Stomach (tissue), 9 donors: ENCODE results near the gene HNF4A. TPM values are rescaled to one million over a fixed set of nuclear protein-coding genes. Genes with fewer than 3 reads are reported as not detected.
A peak's percentile ranks its signal among the peaks of the same experiment; 100 is the strongest.

ENCODE experiments used
- DNase-seq, 2 donors: peaks; one replicate each; pipeline versions ENCODE4 v3.0.0 to v3.0.0-alpha.2; 2013 to 2019
- H3K27ac ChIP-seq, 5 donors: fragments of 200-600 bp in 4 of 5; sonication (generic) in 4 of 5; one replicate each; pipeline ENCODE4 v1.5.1; 2013 to 2019; ENCODE audit warnings: mild to moderate bottlenecking in 1 of 5, moderate library complexity in 1 of 5
- H3K27me3 ChIP-seq, 3 donors: fragments of 200-600 bp; sonication (generic); one replicate each; pipeline ENCODE4 v1.5.1; 2017 to 2019; ENCODE audit warnings: mixed run types in 1 of 3
- H3K36me3 ChIP-seq, 4 donors: fragments of 200-600 bp; sonication (generic); 1 replicate in 3 of 4; 2 replicates in 1 of 4; pipeline ENCODE4 v1.5.1; 2016 to 2019
- H3K4me1 ChIP-seq, 4 donors: fragments of 200-600 bp; sonication (generic); one replicate each; pipeline ENCODE4 v1.5.1; 2016 to 2019
- H3K4me3 ChIP-seq, 4 donors: fragments of 200-600 bp; sonication (generic) in 3 of 4; one replicate each; pipeline ENCODE4 v1.5.1; 2016 to 2019; ENCODE audit warnings: mild to moderate bottlenecking in 1 of 4
- H3K9me3 ChIP-seq, 4 donors: fragments of 200-600 bp; sonication (generic); one replicate each; pipeline ENCODE4 v1.5.1; 2016 to 2019
- EP300 ChIP-seq: sonication (generic); formaldehyde crosslinking; IDR thresholded peaks from one replicate; pipeline ENCODE4 v1.6.1; 2017; ENCODE audit warnings: antibody characterized with exemption
- POLR2A ChIP-seq, 4 donors: fragments of 450-650 bp; IDR thresholded peaks; one replicate each; pipeline ENCODE4 v1.6.1; 2016; ENCODE audit warnings: antibody characterized with exemption in 4 of 4, control low read depth in 2 of 4, mild to moderate bottlenecking in 1 of 4, moderate library complexity in 1 of 4
- POLR2AphosphoS5 ChIP-seq, 3 donors: sonication (generic); formaldehyde crosslinking; IDR thresholded peaks; one replicate each; pipeline ENCODE4 v1.6.1; 2016; ENCODE audit warnings: antibody characterized with exemption in 3 of 3
- WGBS, 5 donors: extraction: QIAGEN DNeasy Blood & Tissue Kit in 3 of 5; methylation state at CpG; one replicate each; pipeline versions ENCODE4 v1.1.5 to v1.1.7; 2013 to 2018; 5-methylcytosine and 5-hydroxymethylcytosine counted together
- intact Hi-C: fragments of 100-400 bp; cut with DNase I; formaldehyde crosslinking; loops from one replicate; pipeline ENCODE4 v1.15.1; 2023; ENCODE audit warnings: low total_unique reads
- polyA plus RNA-seq, 3 donors: library from polyadenylated mRNA; stranded (reverse); fragments of 200-250 nt; gene quantifications; one replicate each; pipeline ENCODE4 v1.2.3, GENCODE V29; 2013
- total RNA-seq, 5 donors: library from RNA; depleted of rRNA; stranded (reverse); fragments of >200 nt; gene quantifications; one replicate each; pipeline versions ENCODE4 v1.1.0 to v1.2.3, GENCODE V29; 2014 to 2016
- TF ChIP-seq, protein P1 (sequence below), 7 experiments: fragments of 450-650 bp in 4 of 7; fragments of 200-600 bp in 3 of 7; sonication (generic) in 3 of 7; IDR thresholded peaks; one replicate each; pipeline ENCODE4 v1.5.1; 2016 to 2019; ENCODE audit warnings: antibody characterized with exemption in 7 of 7, control low read depth in 2 of 7, mild to moderate bottlenecking in 1 of 7
- donor health status: healthy with polysubstance abuse.
- donor health status: Bipolar disorder and iron deficiency.
- donor health status: healthy.

The HNF4A gene
- total and polyA plus RNA-seq, 8 donors = 1.3 to 64.8 (median 23.5) TPM

DNA sequence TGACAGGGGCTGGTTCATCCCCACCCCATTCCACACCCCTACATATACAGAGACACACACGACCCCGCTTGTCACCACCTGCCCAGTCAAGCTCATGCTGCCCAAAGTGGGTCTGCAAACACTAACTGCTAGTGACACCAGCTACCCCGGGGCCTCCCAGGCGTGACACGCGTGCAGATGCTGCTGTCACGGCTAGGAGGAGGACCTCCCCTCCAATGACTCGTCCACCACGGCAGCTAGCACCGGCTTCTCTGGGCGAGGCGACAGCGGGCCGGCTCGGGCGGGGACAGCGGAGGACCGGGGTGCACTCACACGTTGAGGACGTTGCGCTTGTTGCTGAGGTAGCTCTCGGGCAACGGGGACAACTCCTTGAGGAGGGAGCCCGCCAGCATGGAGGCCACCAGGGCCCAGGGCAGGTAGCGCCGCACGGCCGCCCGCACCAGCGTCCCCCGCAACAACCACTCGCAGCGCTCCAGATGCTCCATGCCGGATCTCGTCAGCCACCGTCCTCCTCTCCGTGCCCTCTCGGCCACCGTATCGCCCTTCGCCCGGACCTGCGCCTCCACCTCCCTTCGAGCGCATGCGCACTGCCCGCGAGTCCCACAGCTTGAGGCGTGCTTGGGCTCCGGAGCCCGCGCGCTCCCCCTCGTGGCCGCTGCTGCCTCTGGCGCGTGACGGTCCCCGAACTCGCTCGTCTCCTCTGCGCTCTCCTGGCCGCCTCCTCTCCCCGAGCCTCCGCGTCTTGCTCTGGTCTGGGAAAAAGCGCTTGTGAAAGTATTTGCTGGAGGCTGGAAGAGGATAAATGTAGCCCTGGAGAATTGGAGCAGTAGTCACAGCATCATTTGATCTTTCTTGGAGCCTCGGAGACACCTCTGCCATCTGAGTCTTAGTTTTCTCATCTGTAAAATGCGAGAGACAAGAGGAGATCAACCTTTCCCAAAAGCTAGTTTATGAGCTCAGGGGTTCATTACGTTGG is 44.5 kb upstream of the HNF4A start, which contains the start of gene FITM2:
TSS of gene FITM2 (minus strand) at position 539 of the 976 bp plus-strand sequence. CDS start at position 485, 54 bp downstream.
- Histone ChIP-seq H3K9me3 (no peaks in the 10 kb centered on the region), H3K4me1 (peaks cover 5 to 31% (median 24%) of the 10 kb centered on the region in 4 donors), H3K27me3 (no peaks in the 10 kb centered on the region), H3K27ac (peak within 1 kb of the TSS; percentile 73 to 87 (median 79)), H3K4me3 (peak within 1 kb of the TSS; percentile 88 to 99 (median 92)), H3K36me3 (peaks cover 3 to 14% (median 10%) of the 10 kb centered on the region in 4 donors)
- intact Hi-C loops = no loop called here
- 1 to 5% (median 2%) methylated on average over 35 to 70 of the region's 70 CpGs for WGBS, 5 donors
- peak; percentile 99 for DNase-seq
- peak; percentile 89 to 98 (median 96) for TF ChIP-seq POLR2AphosphoS5 (IDR thresholded peaks at IDR 0.05)
- TF ChIP-seq, protein P1, sequence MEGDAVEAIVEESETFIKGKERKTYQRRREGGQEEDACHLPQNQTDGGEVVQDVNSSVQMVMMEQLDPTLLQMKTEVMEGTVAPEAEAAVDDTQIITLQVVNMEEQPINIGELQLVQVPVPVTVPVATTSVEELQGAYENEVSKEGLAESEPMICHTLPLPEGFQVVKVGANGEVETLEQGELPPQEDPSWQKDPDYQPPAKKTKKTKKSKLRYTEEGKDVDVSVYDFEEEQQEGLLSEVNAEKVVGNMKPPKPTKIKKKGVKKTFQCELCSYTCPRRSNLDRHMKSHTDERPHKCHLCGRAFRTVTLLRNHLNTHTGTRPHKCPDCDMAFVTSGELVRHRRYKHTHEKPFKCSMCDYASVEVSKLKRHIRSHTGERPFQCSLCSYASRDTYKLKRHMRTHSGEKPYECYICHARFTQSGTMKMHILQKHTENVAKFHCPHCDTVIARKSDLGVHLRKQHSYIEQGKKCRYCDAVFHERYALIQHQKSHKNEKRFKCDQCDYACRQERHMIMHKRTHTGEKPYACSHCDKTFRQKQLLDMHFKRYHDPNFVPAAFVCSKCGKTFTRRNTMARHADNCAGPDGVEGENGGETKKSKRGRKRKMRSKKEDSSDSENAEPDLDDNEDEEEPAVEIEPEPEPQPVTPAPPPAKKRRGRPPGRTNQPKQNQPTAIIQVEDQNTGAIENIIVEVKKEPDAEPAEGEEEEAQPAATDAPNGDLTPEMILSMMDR (IDR thresholded peaks at IDR 0.05) = peak in 6 of 7 experiments; percentile 74 to 99 (median 94)
- no peak for TF ChIP-seq EP300

DNA sequence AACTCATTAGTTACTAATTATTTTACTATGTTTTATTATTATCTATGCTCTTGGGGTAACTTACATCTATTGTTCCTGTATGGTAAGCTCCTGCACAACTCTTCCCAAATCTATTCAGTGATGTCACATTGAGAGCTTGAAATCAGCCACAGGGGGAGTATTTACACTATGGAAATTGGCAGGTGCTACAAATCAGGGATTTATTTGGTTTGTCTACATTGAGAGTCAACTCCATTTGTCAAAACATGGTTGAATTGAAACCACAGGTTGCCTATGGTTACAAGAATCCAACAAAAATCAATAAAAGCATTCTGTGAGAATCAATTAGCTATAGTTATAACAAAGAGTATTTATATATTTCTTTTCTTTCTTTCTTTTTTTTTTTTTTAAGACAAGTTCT is 40.6 kb upstream of the HNF4A start:
- H3K36me3 ChIP-seq = no peaks in the 10 kb centered on the region
- no peaks in the 10 kb centered on the region for H3K27me3 ChIP-seq
- H3K4me3 ChIP-seq = no peak overlapping the region
- intact Hi-C loops = no loop called here
- H3K27ac ChIP-seq = no peak overlapping the region
- DNase-seq = no peak
- H3K9me3 ChIP-seq = no peaks in the 10 kb centered on the region
- TF ChIP-seq, protein P1 (IDR thresholded peaks at IDR 0.05) = no peak
- TF ChIP-seq EP300 = no peak
- TF ChIP-seq POLR2AphosphoS5 (IDR thresholded peaks at IDR 0.05) = no peak
- peaks cover 5 to 15% (median 14%) of the 10 kb centered on the region in 4 donors for H3K4me1 ChIP-seq

DNA sequence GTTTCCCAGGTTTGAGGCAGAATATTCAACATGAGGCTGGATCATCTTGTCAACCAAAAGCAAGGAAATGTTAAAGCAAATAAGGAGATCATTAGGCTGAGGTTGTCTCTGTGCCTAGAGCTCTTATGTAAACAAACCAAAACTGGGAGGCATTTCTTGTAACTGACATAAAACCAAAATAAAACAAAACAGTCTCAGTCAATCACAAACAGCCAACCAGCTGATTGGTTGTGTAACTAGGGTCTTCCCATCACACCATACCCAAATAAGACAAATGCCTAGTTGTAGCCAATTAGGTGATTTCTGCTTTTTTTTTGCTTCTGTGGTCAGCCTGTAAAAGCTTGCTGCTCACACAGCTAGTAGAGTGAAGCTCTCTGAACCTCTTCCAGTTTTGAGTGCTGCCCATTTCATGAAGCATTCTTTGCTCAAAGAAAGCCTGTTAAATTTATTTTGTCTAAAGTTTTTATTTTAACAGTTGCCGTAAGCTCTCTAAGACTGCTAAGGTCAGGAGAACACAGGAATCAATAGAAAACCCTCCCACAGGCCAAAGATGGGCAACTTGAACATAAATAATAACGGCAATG is 35.6 kb upstream of the HNF4A start:
- Histone ChIP-seq H3K4me1 (no peaks in the 10 kb centered on the region), H3K9me3 (no peaks in the 10 kb centered on the region), H3K36me3 (no peaks in the 10 kb centered on the region), H3K27ac (no peak overlapping the region), H3K27me3 (peaks cover 0 to 5% (median 0%) of the 10 kb centered on the region in 3 donors), H3K4me3 (no peak overlapping the region)
- TF ChIP-seq EP300 = no peak
- TF ChIP-seq POLR2AphosphoS5 (IDR thresholded peaks at IDR 0.05) = no peak
- TF ChIP-seq, protein P1 (IDR thresholded peaks at IDR 0.05) = no peak
- TF ChIP-seq POLR2A (IDR thresholded peaks at IDR 0.05) = no peak
- no peak for DNase-seq
- WGBS, 5 donors = 83 to 94% (median 91%) methylated on average over 2 of the region's 2 CpGs
- intact Hi-C loops = no loop called here

DNA sequence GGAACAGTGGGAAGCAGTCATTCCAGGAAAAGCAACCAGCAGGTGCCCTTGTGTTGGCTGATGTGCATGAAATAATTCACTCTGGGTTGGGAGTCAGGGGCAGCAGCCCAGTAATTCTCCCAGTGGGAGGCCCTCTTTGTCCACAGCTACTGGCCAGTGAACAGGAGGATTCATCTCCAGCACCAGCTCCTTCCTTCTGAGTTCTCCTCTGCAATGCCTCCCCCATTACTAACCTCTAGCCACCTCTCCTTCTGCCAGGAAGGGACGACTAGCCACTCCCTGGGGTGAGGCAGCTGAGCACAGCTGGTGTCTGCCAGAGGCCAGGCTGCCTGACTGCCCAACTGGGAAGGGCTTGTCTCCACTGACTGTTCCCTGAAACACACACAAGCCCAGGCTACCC is 31.2 kb upstream of the HNF4A start:
- Histone ChIP-seq H3K9me3 (no peaks in the 10 kb centered on the region), H3K27ac (no peak overlapping the region), H3K36me3 (no peaks in the 10 kb centered on the region), H3K4me3 (no peak overlapping the region), H3K4me1 (peaks cover 0 to 7% (median 6%) of the 10 kb centered on the region in 4 donors), H3K27me3 (peaks cover 0 to 35% (median 9%) of the 10 kb centered on the region in 3 donors)
- 0 to 17% (median 13%) methylated on average over 1 of the region's 1 CpG for WGBS, 5 donors
- TF ChIP-seq EP300 (no peak), POLR2AphosphoS5 (IDR thresholded peaks at IDR 0.05) (no peak), POLR2A (IDR thresholded peaks at IDR 0.05) (no peak)
- TF ChIP-seq, protein P1 (IDR thresholded peaks at IDR 0.05) = no peak
- peak in 1 of 2 donors; percentile 16 for DNase-seq
- intact Hi-C loops = no loop called here
